Stimulated activated naive CD4-positive, alpha-beta T cell treated with Interleukin-2 at 50 U/mL for 16 hours (primary cell): ENCODE measurements around the gene IVD.

Experiments
- DNase-seq: peaks from one replicate; lab custom pipeline; 2025; lab: John Stamatoyannopoulos, UW

The IVD gene

DNA sequence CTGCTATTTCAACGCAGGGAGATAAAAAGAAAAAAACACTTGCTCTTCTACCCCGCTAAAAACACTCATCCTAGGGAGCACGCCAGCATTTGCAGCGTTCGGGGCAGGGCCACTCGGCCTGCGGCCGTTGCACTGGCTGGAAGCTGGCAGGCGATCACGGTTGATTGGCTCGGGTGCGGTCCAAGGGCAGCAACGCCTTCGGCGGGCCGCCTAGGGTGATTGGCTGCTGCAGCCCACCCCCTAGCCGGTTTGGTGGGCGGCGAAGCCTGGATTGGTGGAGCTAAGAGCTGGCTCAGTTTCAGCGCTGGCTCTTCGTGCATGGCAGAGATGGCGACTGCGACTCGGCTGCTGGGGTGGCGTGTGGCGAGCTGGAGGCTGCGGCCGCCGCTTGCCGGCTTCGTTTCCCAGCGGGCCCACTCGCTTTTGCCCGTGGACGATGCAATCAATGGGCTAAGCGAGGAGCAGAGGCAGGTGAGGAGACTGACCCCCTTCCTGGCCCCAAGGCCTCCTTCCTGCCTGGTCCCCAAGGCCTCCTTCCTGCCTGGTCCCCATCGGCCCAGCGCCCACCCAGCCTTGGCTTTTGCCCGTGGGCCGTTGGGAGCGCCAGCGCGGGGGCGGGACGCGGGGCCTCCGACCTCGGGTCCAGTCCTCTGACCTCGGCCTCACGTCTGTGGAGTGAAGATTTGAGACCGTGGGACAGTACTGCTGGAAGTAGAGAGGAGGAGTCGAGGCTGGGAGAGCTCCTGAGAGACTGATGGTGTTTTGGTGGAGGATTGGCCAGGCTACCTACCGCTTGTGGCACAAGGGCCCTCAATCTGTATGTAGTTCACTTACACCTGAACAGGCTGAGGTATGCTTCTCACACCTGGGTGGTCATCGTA, at the start of gene IVD:
IVD (plus strand) TSS at position 295 of the 881 bp plus-strand sequence; CDS start at position 328, 33 bp downstream.
- DNase-seq: peak; percentile 91

DNA sequence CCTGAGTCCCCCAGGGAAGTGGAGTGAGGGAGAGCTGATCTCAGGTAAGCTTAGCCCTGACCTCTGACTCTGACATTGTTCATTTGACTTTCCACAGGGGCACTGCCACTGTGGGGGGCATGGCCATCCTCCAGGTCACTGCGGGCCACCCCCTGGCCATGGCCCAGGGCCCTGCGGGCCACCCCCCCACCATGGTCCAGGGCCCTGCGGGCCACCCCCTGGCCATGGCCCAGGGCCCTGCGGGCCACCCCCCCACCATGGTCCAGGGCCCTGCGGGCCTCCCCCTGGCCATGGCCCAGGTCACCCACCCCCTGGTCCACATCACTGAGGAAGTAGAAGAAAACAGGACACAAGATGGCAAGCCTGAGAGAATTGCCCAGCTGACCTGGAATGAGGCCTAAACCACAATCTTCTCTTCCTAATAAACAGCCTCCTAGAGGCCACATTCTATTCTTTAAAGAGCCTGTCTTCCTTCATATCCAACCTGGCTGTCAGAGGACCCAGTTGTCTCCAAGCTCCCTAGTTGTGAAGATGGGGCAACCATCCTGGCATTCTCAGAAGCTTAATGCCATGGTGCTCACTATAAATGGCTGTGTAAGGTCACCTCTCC, 49.5 kb upstream of the IVD start:
- DNase-seq: no peak

DNA sequence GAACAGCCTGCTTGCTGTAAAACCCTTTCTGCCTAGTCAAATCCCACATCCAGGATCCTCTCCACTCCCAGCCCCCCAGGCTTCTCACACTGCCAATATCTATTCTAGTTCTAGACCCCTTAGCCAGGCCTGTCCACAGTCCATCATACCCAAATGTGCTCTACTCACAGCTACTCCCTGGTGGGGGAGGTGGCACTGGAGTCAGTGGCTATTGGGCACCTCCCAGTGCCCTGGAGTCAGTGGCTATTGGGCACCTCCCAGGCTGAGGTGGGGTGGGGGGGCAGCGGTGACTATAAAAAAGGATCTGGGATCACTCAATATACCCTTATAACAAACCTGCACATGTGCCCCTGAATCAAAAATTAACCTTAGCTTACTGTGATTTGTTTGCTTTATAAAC, 48.3 kb upstream of the IVD start:
- DNase-seq: no peak

DNA sequence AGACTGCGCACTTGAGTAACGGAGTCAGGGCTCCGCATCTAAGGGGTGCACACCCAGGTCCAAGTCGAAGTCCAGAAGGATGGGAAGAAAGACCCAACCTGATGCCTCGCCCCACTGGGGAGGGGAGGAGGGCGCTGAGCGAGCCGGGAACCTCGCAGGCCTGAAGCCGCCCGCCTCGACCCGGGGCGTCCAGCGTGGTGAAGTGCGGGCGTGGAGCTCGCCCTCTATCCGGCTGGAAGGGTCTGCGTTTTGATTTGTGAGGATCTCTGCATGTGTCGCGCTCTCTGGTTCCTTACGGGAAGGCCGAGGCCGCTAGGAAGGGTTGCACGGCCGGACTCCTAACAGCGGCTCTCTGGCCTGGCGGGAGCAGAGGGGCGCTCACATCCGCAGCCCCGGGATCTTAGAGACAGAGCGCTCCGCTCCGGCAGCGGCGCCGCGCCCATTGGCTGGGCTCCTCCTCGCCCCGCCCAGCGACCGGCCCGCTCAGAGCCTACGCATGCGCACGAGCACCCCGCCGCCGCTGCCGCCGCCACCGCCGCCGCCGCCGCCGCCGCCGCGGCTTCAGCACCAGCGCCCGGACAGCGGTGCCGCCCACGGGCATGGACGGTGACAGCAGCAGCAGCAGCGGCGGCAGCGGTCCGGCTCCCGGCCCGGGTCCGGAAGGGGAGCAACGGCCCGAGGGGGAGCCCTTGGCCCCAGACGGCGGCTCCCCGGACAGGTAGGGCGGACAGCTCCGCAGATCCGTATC, 47.7 kb upstream of the IVD start, which contains the start of gene DISP2:
DISP2 (plus strand) TSS at position 497 of the 748 bp plus-strand sequence; CDS start at position 600, 103 bp downstream.
- DNase-seq: peak; percentile 86

DNA sequence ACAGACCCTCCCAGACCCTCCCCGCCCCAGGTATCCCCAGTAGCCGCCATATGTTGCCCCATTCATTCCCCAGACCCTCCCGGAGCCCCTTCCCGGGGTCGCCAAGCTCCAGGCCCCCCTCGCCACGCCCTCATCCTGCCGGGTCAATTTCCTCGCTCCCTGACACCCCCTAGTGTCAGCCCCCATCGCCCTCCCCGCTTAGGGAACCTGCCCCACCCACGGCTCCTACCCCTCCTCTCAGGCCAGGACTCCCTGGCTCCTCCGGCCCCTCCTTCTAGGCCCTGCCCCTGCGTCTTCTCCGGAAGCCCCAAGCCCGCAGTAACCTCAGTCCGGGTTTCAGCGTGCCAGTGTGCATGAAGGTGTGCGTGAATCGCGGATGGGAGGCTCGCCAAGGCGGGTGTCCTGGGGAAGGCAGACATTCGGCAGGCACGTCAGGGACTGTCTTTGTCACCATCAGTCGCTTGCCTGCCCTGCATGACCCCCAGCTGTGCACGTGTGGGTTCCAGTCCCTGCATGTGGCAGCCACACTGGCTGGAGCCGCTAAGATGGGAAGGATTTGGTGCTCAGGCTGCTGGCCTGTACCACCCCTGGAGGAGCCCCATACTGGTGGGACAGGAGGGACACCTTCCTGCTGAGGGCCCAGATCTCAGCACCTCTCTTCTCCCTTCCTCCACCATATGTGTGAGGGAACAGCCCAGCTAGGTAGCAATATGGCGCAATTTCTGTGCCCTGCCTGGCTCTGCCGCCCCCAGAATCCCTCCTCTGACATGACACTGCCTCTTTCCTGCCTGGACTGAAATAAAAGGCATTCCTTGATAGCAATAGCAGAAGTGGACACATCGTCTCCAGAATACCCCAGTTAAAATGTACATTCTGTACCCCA, 46.9 kb upstream of the IVD start:
- no peak for DNase-seq

DNA sequence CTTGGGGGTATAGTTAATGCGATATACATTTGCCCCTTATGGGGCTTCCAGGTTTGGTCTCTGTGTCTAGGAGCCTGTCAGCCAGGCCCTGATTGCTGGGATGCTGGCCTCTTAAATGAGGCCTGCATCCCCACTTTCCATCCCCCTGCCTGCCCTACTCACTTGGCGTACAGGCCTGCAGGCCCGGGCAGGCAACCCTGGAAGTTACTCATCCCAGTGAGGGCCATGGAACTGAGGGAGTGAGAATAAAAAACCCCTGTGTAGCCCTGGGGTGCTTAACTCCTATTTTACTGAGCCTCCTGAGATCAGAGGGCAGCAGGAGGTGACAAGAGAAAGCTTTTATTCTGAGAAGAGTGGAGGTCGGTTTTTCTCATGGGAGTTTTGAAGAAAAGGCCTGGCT, 45.6 kb upstream of the IVD start:
- no peak for DNase-seq

DNA sequence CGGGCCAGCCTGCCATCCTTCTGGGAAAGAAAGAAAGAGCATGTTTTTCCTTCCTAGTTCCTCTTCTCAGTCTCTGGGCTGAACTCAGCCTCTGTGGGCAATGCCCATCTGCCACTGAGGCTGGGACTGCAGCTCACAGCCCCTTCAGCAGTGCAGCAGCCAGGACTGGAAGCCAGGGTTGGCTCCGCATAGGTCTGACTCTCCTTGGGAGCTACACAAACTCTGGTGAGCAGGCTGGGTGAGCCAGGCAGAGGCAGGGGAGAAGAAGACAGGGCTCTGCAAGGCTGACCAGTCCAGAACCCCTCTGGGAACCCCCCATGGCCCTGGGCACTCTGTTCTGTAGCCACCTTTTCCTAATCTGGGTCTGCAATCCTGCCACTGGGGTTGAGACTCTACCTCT, 44.0 kb upstream of the IVD start:
- no peak for DNase-seq

DNA sequence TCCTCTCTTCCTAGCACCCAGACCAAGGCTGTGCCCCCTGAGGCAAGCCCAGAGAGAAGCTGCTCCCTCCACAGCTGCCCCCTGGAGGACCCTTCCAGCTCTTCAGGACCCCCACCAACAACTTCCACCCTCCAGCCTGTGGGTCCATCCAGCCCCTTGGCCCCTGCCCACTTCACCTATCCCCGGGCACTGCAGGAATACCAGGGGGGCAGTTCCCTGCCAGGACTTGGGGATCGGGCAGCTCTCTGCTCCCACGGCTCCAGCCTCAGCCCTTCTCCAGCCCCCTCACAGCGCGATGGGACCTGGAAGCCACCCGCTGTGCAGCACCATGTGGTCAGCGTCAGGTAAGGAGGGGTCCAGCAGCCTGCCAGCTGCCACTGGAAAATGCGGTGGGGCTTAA, 42.0 kb upstream of the IVD start:
- no peak for DNase-seq

DNA sequence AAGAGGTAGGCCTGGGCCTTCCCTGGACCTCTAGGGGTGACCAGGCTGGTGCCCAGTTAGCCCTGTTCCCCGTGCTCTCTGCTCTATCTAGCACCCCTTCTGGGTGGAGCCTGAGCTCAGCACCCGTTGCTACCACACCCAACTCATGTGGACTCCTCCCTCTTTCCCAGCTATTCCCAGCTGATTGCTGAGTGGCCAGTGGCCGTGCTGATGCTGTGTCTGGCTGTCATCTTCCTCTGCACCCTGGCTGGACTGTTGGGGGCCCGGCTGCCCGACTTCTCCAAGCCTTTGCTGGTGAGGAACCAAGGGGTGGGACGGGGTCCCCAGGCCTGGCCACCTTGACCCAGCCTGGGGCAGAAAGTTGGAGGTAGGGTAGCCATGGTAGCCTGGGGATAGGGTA, 41.3 kb upstream of the IVD start:
- DNase-seq: no peak

DNA sequence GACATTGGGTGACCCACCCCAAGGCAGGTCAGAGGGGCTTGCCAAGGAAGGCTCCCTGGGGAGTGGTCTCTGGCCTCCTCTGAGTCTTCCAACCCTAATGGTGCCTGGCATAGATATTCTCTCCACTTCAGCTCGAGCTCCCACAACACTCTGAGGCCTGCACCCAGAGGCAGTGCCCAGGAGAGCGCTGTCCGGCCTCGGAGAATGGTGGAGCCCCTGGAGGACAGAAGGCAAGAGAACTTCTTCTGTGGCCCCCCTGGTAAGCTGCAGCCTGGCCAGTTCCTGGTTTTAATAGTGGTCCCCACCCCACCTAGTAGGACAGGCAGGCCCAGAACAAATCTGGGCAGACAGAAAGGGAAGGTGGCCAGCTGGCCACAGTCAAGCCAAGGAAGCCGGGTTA, 40.6 kb upstream of the IVD start:
- no peak for DNase-seq

DNA sequence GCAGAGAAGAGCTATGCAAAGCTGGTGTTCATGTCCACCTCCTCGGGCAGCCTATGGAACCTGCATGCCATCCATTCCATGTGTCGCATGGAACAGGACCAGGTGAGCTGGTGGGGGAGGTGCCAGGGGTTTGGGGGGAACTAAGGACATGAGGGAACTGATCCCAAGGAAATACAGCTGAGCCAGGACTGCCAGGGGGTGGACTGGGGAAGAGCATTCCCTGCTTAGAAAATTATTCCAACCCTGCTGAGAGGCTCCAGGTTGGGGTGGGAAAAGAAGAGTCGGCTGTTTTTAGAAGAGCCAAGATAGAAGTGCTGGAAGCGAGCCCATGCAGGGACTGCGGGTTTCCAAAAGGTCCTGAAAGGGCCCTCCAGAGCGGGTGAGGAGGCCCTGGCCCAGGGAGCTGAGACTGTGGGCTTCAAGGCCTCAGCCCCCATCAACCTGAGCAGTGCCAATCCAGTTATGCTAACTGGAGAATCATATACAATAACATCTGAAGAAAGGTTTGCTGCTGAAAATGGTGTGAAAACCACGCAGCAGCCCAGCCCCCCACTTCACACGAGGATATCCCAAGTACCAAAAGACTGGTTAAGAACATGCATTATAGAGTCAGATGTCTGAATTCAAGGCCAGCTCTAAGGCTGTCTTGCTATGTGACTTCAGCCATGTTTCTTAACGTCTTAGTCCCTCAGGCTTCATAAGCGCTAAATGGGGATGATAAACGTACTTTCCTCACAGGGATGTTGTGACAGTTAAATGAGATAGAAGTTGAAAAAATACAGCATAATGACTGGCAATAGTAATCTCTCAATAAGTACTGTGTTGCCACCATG, 39.8 kb upstream of the IVD start:
- no peak for DNase-seq

DNA sequence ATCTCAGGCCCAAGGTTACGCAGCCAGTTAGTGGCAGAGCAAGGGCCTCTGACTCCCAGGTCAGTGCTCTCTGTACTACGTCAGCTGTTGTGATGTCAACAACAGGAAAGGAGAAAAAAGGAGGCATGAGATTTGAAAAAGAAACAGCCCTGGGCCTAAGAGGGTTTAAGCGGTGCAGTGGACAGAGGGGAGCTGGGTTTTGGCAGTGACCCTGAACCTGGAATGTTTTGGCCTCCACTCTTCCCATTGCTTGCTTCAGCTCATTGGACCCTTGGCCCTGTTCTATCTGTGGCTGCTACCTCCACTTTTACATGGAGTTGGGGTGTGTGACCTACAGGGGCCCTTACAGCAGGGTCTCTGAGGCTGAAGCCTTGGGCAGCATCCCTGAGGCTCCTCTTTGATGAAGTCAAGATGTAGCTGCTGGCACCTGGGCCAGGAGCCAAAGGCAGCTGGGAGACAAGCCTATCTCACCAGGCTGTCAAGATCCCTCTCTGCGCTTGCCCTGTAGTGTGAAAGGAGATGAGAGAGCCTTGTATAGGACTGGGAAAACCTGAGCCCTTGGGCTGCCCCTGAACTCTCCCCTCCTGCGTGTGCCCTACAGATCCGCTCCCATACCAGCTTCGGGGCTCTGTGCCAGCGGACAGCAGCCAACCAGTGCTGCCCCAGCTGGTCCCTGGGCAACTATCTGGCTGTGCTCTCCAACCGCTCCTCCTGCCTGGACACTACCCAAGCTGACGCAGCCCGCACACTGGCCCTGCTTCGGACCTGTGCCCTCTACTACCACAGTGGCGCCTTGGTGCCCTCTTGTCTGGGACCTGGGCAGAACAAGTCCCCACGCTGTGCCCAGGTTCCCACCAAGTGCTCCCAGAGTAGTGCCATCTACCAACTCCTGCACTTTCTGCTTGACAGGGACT, 38.9 kb upstream of the IVD start:
- no peak for DNase-seq

DNA sequence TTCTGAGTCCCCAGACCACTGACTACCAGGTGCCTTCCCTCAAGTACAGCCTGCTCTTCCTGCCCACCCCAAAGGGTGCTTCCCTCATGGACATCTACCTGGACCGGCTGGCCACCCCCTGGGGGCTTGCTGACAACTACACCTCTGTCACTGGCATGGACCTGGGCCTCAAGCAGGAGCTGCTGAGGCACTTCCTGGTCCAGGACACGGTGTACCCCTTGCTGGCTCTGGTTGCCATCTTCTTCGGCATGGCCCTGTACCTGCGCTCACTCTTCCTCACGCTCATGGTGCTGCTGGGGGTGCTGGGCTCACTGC, 38.3 kb upstream of the IVD start:
- no peak for DNase-seq

DNA sequence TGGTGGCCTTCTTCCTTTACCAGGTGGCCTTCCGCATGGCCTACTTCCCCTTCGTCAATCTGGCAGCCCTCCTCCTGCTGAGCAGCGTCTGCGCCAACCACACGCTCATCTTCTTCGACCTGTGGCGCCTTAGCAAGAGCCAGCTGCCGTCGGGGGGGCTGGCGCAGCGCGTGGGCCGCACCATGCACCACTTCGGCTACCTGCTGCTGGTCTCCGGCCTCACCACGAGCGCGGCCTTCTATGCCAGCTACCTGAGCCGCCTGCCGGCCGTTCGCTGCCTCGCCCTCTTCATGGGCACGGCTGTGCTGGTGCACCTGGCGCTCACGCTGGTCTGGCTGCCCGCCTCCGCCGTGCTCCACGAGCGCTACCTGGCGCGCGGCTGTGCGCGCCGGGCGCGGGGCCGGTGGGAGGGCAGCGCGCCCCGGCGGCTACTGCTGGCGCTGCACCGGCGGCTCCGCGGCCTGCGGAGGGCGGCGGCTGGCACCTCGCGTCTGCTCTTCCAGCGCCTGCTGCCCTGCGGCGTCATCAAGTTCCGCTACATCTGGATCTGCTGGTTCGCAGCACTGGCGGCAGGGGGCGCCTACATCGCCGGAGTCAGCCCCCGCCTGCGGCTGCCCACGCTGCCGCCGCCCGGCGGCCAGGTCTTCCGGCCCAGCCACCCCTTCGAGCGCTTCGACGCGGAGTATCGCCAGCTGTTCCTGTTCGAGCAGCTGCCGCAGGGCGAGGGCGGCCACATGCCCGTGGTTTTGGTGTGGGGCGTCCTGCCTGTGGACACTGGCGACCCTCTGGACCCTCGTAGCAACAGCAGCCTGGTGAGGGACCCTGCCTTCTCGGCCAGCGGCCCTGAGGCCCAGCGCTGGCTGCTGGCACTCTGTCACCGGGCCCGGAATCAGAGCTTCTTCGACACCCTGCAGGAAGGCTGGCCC, 37.6 kb upstream of the IVD start:
- peak; percentile 85 for DNase-seq

DNA sequence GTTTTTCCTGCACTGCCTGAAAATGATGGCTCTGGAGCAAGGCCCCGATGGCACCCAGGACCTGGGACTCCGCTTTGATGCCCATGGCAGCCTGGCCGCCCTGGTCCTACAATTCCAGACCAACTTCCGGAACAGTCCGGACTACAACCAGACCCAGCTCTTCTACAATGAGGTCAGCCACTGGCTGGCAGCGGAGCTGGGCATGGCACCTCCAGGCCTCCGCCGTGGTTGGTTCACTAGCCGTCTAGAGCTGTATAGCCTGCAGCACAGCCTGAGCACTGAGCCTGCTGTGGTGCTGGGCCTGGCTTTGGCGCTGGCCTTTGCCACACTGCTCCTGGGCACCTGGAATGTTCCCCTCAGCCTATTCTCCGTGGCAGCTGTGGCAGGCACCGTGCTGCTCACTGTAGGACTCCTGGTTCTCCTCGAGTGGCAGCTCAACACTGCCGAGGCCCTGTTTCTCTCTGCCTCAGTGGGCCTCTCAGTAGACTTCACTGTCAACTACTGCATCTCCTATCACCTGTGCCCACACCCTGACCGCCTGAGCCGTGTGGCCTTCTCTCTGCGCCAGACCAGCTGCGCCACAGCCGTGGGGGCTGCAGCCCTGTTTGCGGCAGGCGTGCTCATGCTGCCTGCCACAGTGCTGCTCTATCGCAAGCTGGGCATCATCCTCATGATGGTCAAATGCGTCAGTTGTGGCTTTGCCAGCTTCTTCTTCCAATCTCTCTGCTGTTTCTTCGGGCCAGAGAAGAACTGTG, 36.7 kb upstream of the IVD start:
- no peak for DNase-seq

DNA sequence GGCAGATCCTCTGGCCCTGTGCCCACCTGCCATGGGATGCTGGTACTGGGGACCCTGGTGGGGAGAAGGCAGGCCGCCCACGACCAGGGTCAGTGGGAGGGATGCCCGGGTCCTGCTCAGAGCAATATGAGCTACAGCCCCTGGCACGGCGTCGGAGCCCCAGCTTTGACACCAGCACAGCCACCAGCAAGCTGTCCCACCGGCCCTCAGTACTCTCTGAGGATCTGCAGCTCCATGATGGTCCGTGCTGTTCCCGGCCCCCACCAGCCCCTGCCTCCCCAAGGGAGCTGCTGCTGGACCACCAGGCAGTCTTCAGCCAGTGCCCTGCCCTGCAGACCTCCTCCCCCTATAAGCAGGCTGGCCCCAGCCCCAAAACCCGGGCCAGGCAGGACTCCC, 36.1 kb upstream of the IVD start:
- DNase-seq: no peak

DNA sequence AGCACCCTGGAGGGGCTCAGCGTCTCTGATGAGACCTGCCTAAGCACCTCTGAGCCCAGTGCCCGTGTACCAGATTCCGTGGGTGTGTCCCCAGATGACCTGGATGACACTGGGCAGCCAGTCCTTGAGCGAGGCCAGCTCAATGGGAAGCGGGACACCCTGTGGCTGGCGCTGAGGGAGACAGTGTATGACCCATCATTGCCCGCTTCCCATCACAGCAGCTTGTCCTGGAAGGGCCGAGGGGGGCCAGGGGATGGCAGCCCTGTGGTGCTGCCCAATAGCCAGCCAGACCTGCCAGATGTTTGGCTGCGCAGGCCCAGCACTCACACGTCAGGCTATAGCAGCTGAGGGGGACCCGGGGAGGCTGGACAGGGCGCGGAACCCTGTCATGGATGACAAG, 35.6 kb upstream of the IVD start:
- no peak for DNase-seq

DNA sequence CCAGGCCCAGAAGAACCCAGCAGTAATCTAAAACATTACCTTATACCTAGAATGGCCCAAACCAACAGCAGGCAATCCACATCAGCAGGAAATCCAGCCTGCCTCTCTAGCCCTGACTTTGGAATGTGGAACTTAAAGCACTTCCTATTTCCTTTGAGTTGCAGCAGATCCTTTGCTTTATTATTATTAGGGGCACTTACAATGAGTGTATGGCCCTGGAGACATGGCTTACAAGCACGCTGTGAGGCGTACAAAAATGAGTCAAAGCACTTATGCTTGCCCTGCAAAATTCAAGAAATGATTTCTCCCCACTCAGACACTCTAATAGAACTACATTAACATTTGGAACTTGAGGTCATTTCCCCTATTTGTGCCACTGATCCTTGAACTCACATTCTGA, 32.6 kb upstream of the IVD start:
- no peak for DNase-seq
